ENCODE data around the gene EPB41L1. TPM values are rescaled to one million over a fixed set of nuclear protein-coding genes. Genes with fewer than 3 reads are reported as not detected.

EPB41L1 gene
- total RNA-seq, 4 donors from 2014 or later: 9.0 to 33.5 (median 20.4) TPM

DNA sequence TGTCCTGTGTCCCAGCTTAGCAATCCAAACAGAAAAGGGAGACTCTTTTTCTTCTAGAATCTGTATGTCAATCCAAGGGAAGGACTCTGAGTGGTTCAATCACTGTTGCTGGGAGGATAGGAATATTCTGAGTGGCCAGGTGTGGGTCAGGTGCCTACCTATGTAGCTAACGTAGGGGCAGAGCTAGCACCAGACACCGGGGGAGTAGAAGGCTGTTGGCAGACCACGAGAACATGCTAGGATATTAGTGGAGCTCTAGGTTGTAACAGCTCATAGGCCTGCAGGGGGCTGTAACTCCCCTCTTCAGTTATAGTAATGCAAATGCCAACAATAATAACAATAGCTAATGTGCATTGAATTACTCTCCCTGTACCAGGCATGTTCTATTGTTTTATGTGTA, 39.8 kb upstream of the EPB41L1 start:
- 83 to 84% methylated on average over 3 of the region's 3 CpGs for WGBS, 2 donors
- intact Hi-C loops (cut with DNase I; ENCODE audit: low total_unique reads): no loop called here
- DNase-seq (ENCODE audit: low spot score in 2 of 2): no peak
- TF ChIP-seq POLR2A (IDR thresholded peaks at IDR 0.05): no peak
- TF ChIP-seq, protein P1, sequence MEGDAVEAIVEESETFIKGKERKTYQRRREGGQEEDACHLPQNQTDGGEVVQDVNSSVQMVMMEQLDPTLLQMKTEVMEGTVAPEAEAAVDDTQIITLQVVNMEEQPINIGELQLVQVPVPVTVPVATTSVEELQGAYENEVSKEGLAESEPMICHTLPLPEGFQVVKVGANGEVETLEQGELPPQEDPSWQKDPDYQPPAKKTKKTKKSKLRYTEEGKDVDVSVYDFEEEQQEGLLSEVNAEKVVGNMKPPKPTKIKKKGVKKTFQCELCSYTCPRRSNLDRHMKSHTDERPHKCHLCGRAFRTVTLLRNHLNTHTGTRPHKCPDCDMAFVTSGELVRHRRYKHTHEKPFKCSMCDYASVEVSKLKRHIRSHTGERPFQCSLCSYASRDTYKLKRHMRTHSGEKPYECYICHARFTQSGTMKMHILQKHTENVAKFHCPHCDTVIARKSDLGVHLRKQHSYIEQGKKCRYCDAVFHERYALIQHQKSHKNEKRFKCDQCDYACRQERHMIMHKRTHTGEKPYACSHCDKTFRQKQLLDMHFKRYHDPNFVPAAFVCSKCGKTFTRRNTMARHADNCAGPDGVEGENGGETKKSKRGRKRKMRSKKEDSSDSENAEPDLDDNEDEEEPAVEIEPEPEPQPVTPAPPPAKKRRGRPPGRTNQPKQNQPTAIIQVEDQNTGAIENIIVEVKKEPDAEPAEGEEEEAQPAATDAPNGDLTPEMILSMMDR (IDR thresholded peaks at IDR 0.05): no peak
- H3K4me3 ChIP-seq (ENCODE audit: low read depth, poor library complexity, severe bottlenecking): no peak overlapping the region

DNA sequence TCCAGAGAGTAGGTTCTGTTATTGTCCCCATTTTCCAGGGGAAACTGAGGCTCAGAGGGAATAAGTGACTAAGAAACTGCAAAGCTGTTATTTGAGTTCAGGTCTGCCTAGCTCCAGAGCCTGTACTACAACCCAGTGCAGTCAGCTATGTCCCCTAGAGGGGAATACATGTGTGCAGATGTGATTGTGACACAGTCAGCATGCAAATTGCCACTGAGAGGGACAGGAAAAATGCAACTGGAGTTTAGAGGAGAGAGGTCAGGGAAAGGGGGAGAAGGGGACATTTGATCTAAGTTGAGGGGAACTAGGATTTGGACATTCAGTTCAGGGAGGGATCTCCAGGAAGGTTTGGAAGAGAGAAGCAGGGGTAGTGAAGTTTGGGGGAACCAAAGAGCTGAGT, 38.6 kb upstream of the EPB41L1 start:
- DNase-seq (ENCODE audit: low spot score in 2 of 2): no peak
- intact Hi-C loops (cut with DNase I; ENCODE audit: low total_unique reads): no loop called here

DNA sequence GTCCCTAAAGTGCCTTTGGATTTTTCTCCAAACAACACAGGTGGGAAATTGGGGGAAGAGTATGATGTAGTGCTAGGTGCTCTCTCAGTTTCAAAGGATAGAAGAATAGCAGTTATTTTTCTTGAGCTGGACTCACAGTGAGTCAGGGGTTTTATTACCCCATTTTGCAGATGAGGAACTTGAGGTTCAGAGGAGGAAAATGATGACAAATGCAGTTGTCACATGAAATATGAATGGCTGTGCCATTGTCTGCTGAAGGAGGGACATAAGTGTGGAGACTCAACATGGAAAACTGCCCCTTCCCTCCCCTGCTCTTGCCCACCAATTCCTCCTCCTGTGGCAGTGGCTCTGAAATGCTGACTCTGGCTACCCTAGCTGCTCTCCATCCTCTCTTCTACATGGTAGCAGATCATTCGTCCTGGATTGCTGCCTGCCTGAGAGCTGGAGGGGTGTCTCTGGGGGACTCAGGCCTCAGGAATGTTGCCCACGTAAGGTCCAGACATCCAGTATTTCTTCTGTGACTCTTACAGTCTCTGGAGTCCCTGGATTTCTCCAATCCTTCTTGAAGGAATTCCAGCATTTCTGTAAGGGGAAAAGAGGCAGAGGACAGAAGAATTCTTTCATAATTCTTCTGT, 37.6 kb upstream of the EPB41L1 start:
- intact Hi-C loops (cut with DNase I; ENCODE audit: low total_unique reads): no loop called here
- no peak for DNase-seq (ENCODE audit: low spot score in 2 of 2)
- TF ChIP-seq, protein P1 (IDR thresholded peaks at IDR 0.05): no peak
- no peak for TF ChIP-seq POLR2A (IDR thresholded peaks at IDR 0.05)
- WGBS, 2 donors: 66 to 69% methylated on average over 2 of the region's 2 CpGs
- H3K4me3 ChIP-seq (ENCODE audit: low read depth, poor library complexity, severe bottlenecking): no peak overlapping the region

More for the DNA sequence above, 38.6 kb upstream of the EPB41L1 start:
- H3K4me3 ChIP-seq (ENCODE audit: low read depth, poor library complexity, severe bottlenecking): no peak overlapping the region
- no peak for TF ChIP-seq POLR2A (IDR thresholded peaks at IDR 0.05)
- TF ChIP-seq, protein P1 (IDR thresholded peaks at IDR 0.05): no peak

DNA sequence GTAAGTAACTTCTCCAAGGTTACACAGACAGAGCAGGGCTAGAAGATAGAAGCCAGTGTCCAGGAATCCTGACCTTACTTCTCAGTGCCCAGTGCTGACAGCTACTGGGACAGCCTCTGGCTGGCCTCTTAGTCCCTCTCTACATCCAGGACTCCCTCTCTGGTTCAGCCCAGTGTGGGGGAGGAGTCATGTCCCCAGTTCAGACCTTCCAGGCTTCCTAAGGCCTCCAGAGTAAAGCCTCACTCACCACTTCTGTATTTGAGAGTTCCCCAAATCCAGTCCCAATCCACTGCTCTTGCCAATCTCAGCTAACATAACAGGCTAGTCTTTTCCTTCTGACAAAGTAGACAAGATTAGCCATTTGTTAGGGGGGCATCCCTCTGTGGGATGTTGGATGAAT, 36.9 kb upstream of the EPB41L1 start:
- TF ChIP-seq, protein P1 (IDR thresholded peaks at IDR 0.05): no peak
- TF ChIP-seq POLR2A (IDR thresholded peaks at IDR 0.05): no peak
- intact Hi-C loops (cut with DNase I; ENCODE audit: low total_unique reads): no loop called here
- DNase-seq (ENCODE audit: low spot score in 2 of 2): no peak
- no peak overlapping the region for H3K4me3 ChIP-seq (ENCODE audit: low read depth, poor library complexity, severe bottlenecking)

DNA sequence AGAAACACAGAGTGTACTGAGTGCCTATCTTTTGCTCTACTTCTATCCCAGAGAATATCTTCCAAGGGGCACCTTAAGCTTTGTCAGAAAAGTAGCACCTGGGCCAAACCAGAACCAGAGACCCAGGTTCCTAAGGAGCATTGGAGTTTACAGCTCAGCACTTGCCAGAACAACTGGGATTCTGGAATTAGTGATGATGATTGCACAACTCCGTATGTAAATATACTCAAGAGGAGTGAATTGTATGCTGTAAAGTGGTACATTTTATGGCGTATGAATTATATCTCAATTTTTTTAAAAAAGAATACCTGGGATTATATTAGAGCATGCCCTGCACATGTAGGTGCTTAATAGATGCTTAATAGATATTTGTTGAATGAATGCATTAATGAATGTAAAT, 36.2 kb upstream of the EPB41L1 start:
- intact Hi-C loops (cut with DNase I; ENCODE audit: low total_unique reads): no loop called here
- no peak for TF ChIP-seq POLR2A (IDR thresholded peaks at IDR 0.05)
- TF ChIP-seq, protein P1 (IDR thresholded peaks at IDR 0.05): no peak
- DNase-seq (ENCODE audit: low spot score in 2 of 2): no peak
- no peak overlapping the region for H3K4me3 ChIP-seq (ENCODE audit: low read depth, poor library complexity, severe bottlenecking)
- 59 to 70% methylated on average over 2 of the region's 2 CpGs for WGBS, 2 donors

DNA sequence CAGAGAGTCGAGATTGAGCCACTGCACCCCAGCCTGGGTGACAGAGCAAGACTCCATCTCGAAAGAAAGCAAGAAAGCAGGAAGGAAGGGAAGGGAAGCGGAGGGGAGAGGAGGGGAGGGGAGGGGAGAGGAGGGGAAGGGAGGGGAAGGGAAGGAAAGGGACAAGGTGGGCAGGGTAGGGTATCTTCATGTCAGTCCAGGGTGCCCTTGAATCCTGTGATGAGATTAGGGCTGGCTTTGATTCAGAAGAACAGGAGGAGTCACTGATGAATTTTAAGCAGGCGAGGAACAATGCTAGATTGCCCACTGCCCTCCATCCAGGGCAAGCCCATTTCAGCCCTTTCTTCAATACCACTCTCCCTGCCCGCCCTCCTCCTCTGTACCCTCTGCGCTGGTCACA, 35.0 kb upstream of the EPB41L1 start:
- no peak overlapping the region for H3K4me3 ChIP-seq (ENCODE audit: low read depth, poor library complexity, severe bottlenecking)
- TF ChIP-seq, protein P1 (IDR thresholded peaks at IDR 0.05): no peak
- TF ChIP-seq POLR2A (IDR thresholded peaks at IDR 0.05): no peak
- 88 to 89% methylated on average over 6 of the region's 6 CpGs for WGBS, 2 donors
- intact Hi-C loops (cut with DNase I; ENCODE audit: low total_unique reads): no loop called here
- DNase-seq (ENCODE audit: low spot score in 2 of 2): no peak

All from lower leg skin (tissue), 4 donors.